H1 (cell line): ENCODE measurements around the gene MPND. TPM values are rescaled to one million over a fixed set of nuclear protein-coding genes. Genes with fewer than 3 reads are reported as not detected.
A peak's percentile ranks its signal among the peaks of the same experiment; 100 is the strongest.

Experiments
- CTCF ChIA-PET: fragments of 300-600 bp; sonication (Branson Sonifier 250); formaldehyde crosslinking; loops from one replicate; lab custom pipeline; 2021; ENCODE audit not compliant: partially characterized antibody; lab: Charles Lee
- POLR2A ChIA-PET: fragments of 300-600 bp; sonication (Branson Sonifier 250); formaldehyde crosslinking; loops from one replicate; lab custom pipeline; 2021; ENCODE audit warnings: inconsistent platforms; ENCODE audit not compliant: partially characterized antibody; lab: Charles Lee
- DNase-seq, 2 experiments: peaks; one replicate each; pipeline versions ENCODE4 v3.0.0 to v3.0.0-alpha.2; 2010 to 2022; ENCODE audit warnings: low spot score in 2 of 2, low read depth in 1 of 2, mixed read lengths in 1 of 2
- FAIRE-seq: peaks from 2 replicates; lab custom pipeline; 2011; peaks lifted over from hg19 to GRCh38; lab: Jason Lieb, UNC
- H2AFZ ChIP-seq: 2 replicates; pipeline ENCODE4 v1.8.1; 2012; ENCODE audit warnings: low read length, inconsistent platforms
- H2AK5ac ChIP-seq: 2 replicates; pipeline ENCODE4 v1.6.1; 2013; ENCODE audit warnings: low read depth, low read length
- H2BK120ac ChIP-seq: replicated peaks from 2 replicates; pipeline ENCODE3; 2013; ENCODE audit warnings: low read depth, low read length, inconsistent platforms
- H2BK12ac ChIP-seq: 2 replicates; pipeline ENCODE4 v1.6.1; 2013; ENCODE audit warnings: low read depth, low read length
- H2BK15ac ChIP-seq: 2 replicates; pipeline ENCODE4 v1.6.1; 2013; ENCODE audit warnings: low read length
- H2BK20ac ChIP-seq: 2 replicates; pipeline ENCODE4 v1.6.1; 2013; ENCODE audit warnings: low read length
- H2BK5ac ChIP-seq: 2 replicates; pipeline ENCODE4 v1.6.1; 2013; ENCODE audit warnings: low read depth, low read length
- H3K14ac ChIP-seq: 2 replicates; pipeline ENCODE4 v1.6.1; 2013; ENCODE audit warnings: inconsistent platforms; ENCODE audit not compliant: insufficient read length
- H3K18ac ChIP-seq: 2 replicates; pipeline ENCODE4 v1.6.1; 2013; ENCODE audit warnings: low read length; ENCODE audit errors: extremely low read depth
- H3K23ac ChIP-seq: 2 replicates; pipeline ENCODE4 v1.6.1; 2013; ENCODE audit warnings: inconsistent platforms; ENCODE audit not compliant: insufficient read length
- H3K23me2 ChIP-seq: 2 replicates; pipeline ENCODE4 v1.6.1; 2013; ENCODE audit warnings: low read depth, low read length
- H3K27ac ChIP-seq: 2 replicates; pipeline ENCODE4 v1.6.1; 2011; ENCODE audit warnings: low read depth, low read length, inconsistent platforms
- H3K27me3 ChIP-seq, 4 experiments: replicated peaks in 1 of 4; 1 replicate in 1 of 4; 2 replicates in 3 of 4; pipeline versions ENCODE4 v1.6.1 to v1.8.1; 2011 to 2013; ENCODE audit warnings: low read length in 3 of 4, mild to moderate bottlenecking in 3 of 4, inconsistent platforms in 2 of 4, mixed read lengths in 2 of 4, moderate library complexity in 1 of 4; ENCODE audit not compliant: control insufficient read depth in 3 of 4, insufficient read depth in 3 of 4; ENCODE audit errors: extremely low read depth in 1 of 4
- H3K36me3 ChIP-seq, 4 experiments: 2 replicates each; pipeline versions ENCODE4 v1.6.1 to v1.8.1; 2011 to 2013; ENCODE audit warnings: mild to moderate bottlenecking in 4 of 4, low read length in 3 of 4, moderate library complexity in 2 of 4, control low read depth in 1 of 4, inconsistent platforms in 1 of 4; ENCODE audit not compliant: insufficient read depth in 4 of 4, control insufficient read depth in 2 of 4
- H3K4ac ChIP-seq: replicated peaks from 2 replicates; pipeline ENCODE3; 2013; ENCODE audit warnings: low read length, low read depth, mixed read lengths, inconsistent platforms; ENCODE audit not compliant: insufficient read length
- H3K4me1 ChIP-seq, 4 experiments: replicated peaks in 1 of 4; 1 replicate in 1 of 4; 2 replicates in 3 of 4; pipeline versions ENCODE4 v1.6.1 to v1.8.1; 2011 to 2013; ENCODE audit warnings: low read length in 3 of 4, inconsistent platforms in 2 of 4, mixed read lengths in 1 of 4; ENCODE audit not compliant: insufficient read depth in 4 of 4, control insufficient read depth in 3 of 4
- H3K4me2 ChIP-seq, 2 experiments: 2 replicates each; pipeline versions ENCODE4 v1.6.1 to v1.8.1; 2011 to 2013; ENCODE audit warnings: low read depth in 2 of 2, low read length in 2 of 2, control low read depth in 1 of 2, inconsistent platforms in 1 of 2, mild to moderate bottlenecking in 1 of 2; ENCODE audit not compliant: insufficient read depth in 1 of 2
- H3K4me3 ChIP-seq, 4 experiments: fragments of 200-600, 300-600 bp in 1 of 4; sonication (generic), shearing (Covaris generic), sonication (Bioruptor Twin) in 1 of 4; 2 replicates each; pipeline versions ENCODE4 v1.5.1 to v1.8.1; 2011 to 2016; ENCODE audit warnings: low read length in 4 of 4, low read depth in 3 of 4, control low read depth in 2 of 4, inconsistent platforms in 2 of 4, mild to moderate bottlenecking in 2 of 4, mixed read lengths in 1 of 4, moderate library complexity in 1 of 4; ENCODE audit not compliant: insufficient read depth in 2 of 4; ENCODE audit errors: extremely low read depth in 1 of 4
- H3K56ac ChIP-seq: replicated peaks from 2 replicates; pipeline ENCODE3; 2013; ENCODE audit warnings: low read depth, mild to moderate bottlenecking, mixed read lengths, low read length, inconsistent platforms; ENCODE audit not compliant: insufficient read length
- H3K79me1 ChIP-seq: 2 replicates; pipeline ENCODE4 v1.6.1; 2013; ENCODE audit warnings: low read depth, low read length, control low read depth
- H3K79me2 ChIP-seq, 2 experiments: 2 replicates each; pipeline versions ENCODE4 v1.6.1 to v1.8.1; 2012 to 2013; ENCODE audit warnings: low read length in 2 of 2, mild to moderate bottlenecking in 2 of 2, inconsistent platforms in 1 of 2; ENCODE audit not compliant: insufficient read depth in 2 of 2, control insufficient read depth in 1 of 2
- H3K9ac ChIP-seq, 4 experiments: replicated peaks in 1 of 4; 1 replicate in 1 of 4; 2 replicates in 3 of 4; pipeline versions ENCODE4 v1.6.1 to v1.8.1; 2011 to 2013; ENCODE audit warnings: low read depth in 3 of 4, low read length in 3 of 4, control low read depth in 2 of 4, mild to moderate bottlenecking in 2 of 4, moderate library complexity in 2 of 4, inconsistent platforms in 1 of 4; ENCODE audit errors: extremely low read depth in 1 of 4
- H3K9me3 ChIP-seq, 2 experiments: 2 replicates each; pipeline versions ENCODE4 v1.6.1 to v1.8.1; 2012 to 2013; ENCODE audit warnings: mild to moderate bottlenecking in 2 of 2, moderate library complexity in 2 of 2, control low read depth in 1 of 2, inconsistent platforms in 1 of 2, low read depth in 1 of 2, low read length in 1 of 2, mixed read lengths in 1 of 2; ENCODE audit not compliant: insufficient read depth in 2 of 2
- H4K20me1 ChIP-seq, 2 experiments: replicated peaks in 1 of 2; 2 replicates each; pipeline versions ENCODE3 to v1.8.1; 2011 to 2013; ENCODE audit warnings: inconsistent platforms in 2 of 2, low read length in 2 of 2, mild to moderate bottlenecking in 1 of 2; ENCODE audit not compliant: insufficient read depth in 2 of 2, control insufficient read depth in 1 of 2
- H4K5ac ChIP-seq: 2 replicates; pipeline ENCODE4 v1.6.1; 2013; ENCODE audit warnings: low read length, low read depth, mixed read lengths, inconsistent platforms; ENCODE audit not compliant: insufficient read length
- H4K8ac ChIP-seq: 2 replicates; pipeline ENCODE4 v1.8.0; 2013; ENCODE audit warnings: mild to moderate bottlenecking, moderate library complexity, low read length, inconsistent platforms; ENCODE audit not compliant: insufficient read depth; ENCODE audit errors: extremely low read depth
- H4K91ac ChIP-seq: replicated peaks from 2 replicates; pipeline ENCODE3; 2013; ENCODE audit warnings: low read length, mixed read lengths, inconsistent platforms; ENCODE audit not compliant: insufficient read length
- BACH1 ChIP-seq: IDR thresholded peaks from 2 replicates; pipeline ENCODE4 v1.6.1; 2012; ENCODE audit warnings: low read length, improper control_type of control experiment
- BRCA1 ChIP-seq: IDR thresholded peaks from 2 replicates; pipeline ENCODE4 v1.6.1; 2012; ENCODE audit warnings: low read depth, low read length, improper control_type of control experiment
- CEBPB ChIP-seq: IDR thresholded peaks from 2 replicates; pipeline ENCODE4 v1.6.1; 2012; ENCODE audit warnings: low read depth, low read length
- EZH2 ChIP-seq: fragments of 200-600 bp; sonication (generic); IDR thresholded peaks from 2 replicates; pipeline ENCODE4 v1.7.1; 2012; ENCODE audit warnings: low read depth, mild to moderate bottlenecking, moderate library complexity, low read length, inconsistent platforms; ENCODE audit not compliant: severe bottlenecking
- GTF2F1 ChIP-seq: IDR thresholded peaks from 2 replicates; pipeline ENCODE4 v1.6.1; 2012; ENCODE audit warnings: low read depth, low read length, improper control_type of control experiment, borderline replicate concordance
- NANOG ChIP-seq: IDR thresholded peaks from 2 replicates; pipeline ENCODE4 v1.6.1; 2011; ENCODE audit warnings: low read length, low read depth, mild to moderate bottlenecking, inconsistent platforms; ENCODE audit not compliant: insufficient read depth, poor library complexity, severe bottlenecking
- POLR2A ChIP-seq, 2 experiments: IDR thresholded peaks; 1 replicate in 1 of 2; 2 replicates in 1 of 2; pipeline ENCODE4 v1.6.1; 2011; ENCODE audit warnings: low read depth in 2 of 2, low read length in 2 of 2, mild to moderate bottlenecking in 2 of 2; ENCODE audit errors: control extremely low read depth in 1 of 2
- POLR2AphosphoS5 ChIP-seq: IDR thresholded peaks from 2 replicates; pipeline ENCODE4 v1.6.1; 2011; ENCODE audit warnings: low read depth, low read length
- USF2 ChIP-seq: IDR thresholded peaks from 2 replicates; pipeline ENCODE4 v1.6.1; 2011; ENCODE audit warnings: low read length, improper control_type of control experiment
- WGBS, 2 experiments: shearing (Covaris generic) in 1 of 2; methylation state at CpG; one replicate each; pipeline versions ENCODE4 v1.1.6 to v1.1.7; 2013 to 2015; ENCODE audit warnings: low lambda C conversion rate in 2 of 2, mixed read lengths in 2 of 2, inconsistent platforms in 1 of 2, low coverage in 1 of 2, missing lambda C conversion rate in 1 of 2; ENCODE audit not compliant: insufficient replicate concordance in 2 of 2, insufficient coverage in 1 of 2, insufficient read length in 1 of 2; ENCODE audit errors: extremely low coverage in 1 of 2, missing lambda C conversion rate in 1 of 2; 5-methylcytosine and 5-hydroxymethylcytosine counted together
- polyA plus RNA-seq, 7 experiments: library from polyadenylated mRNA; depleted of rRNA in 3 of 7; stranded (reverse) in 5 of 7; unstranded in 2 of 7; fragments of >200 nt in 5 of 7; fragments of 200-250 nt in 2 of 7; gene quantifications; 1 replicate in 5 of 7; 2 replicates in 1 of 7; 4 replicates in 1 of 7; pipeline versions ENCODE4 v1.2.1 to v1.2.3, GENCODE V29; 2011 to 2013; ENCODE audit warnings: missing spikeins in 2 of 7, mixed read lengths in 2 of 7
- total RNA-seq: library from RNA; stranded (reverse); fragmentation: NEBNext Ultra II Directional; extraction: Animal tissue kit (Norgen Biotek cat#: 25700); gene quantifications from 2 replicates; pipeline ENCODE4 v1.2.1, GENCODE V29; 2021
- TF ChIP-seq, protein P1 (sequence below): IDR thresholded peaks from 2 replicates; pipeline ENCODE4 v1.6.1; 2012; ENCODE audit warnings: inconsistent platforms

MPND gene
- total and polyA plus RNA-seq, 2 of the 8 experiments (the other 6 are each of a cell fraction or from before 2014, with no cell fraction given) = 22.9 to 27.7 TPM

DNA sequence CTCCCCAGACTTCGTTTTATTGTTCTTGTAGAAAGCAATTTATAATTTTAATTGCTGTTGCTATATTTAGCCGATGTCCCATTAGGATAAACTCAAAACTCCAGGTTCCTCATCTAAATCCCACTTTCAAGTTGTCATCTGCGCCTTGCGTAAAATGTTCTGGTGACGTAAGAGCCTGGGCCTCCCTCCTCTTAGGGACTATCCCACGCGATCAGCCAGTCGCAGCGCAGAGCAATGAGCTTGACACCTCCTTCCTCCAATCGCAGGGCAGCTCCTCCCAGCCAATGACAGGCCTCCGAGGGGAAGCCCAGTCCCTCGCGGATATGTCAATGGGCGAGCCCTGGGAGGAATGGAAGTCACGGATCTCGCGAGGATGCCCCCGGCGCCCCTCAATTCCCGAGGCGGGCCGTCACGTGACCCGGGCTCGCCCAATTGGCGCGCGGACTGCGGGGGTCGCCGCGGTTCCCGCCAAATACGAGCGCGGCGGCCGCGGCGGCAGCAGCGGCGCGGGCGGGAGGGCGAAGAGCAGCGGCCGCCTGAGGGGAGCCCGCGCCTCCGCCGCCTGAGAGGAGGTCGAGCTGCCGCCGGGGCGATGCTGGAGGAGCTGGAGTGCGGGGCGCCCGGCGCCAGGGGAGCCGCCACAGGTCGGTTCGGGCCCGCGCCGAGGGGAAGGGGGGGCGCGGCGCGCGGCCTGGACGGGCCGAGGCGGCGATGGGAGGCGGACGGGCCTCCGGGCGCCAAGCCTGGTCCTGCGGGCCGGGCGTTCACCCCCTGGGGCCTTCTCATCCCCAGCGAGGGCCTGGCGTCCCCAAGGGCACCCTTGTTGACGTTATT, 59.0 kb downstream of the MPND start, which contains the start of gene CHAF1A:
CHAF1A (plus strand) TSS at position 470 of the 834 bp plus-strand sequence; CDS start at position 593, 123 bp downstream.
- Histone ChIP-seq H3K23ac (no peak within 1 kb of the TSS), H3K9ac (peak within 1 kb of the TSS; percentile 98 to 100 (median 99)), H2BK20ac (no peak within 1 kb of the TSS), H2BK15ac (no peak within 1 kb of the TSS), H3K4me2 (peak within 1 kb of the TSS; percentile 99 to 100), H3K4me3 (peak within 1 kb of the TSS; percentile 67 to 98 (median 96)), H2AFZ (no peak within 1 kb of the TSS), H3K4ac (peak within 1 kb of the TSS; percentile 47), H2BK12ac (peak within 1 kb of the TSS; percentile 87), H2BK120ac (no peak within 1 kb of the TSS), H4K91ac (peak within 1 kb of the TSS; percentile 14), H3K4me1 (peaks cover 2 to 13% (median 4%) of the 10 kb centered on the region in 4 experiments; a peak in 5 of 7 replicates), H4K5ac (peak within 1 kb of the TSS; percentile 57), H2AK5ac (peak within 1 kb of the TSS; percentile 99), H3K27ac (peak within 1 kb of the TSS; percentile 94), H3K14ac (peak within 1 kb of the TSS; percentile 37), H3K18ac (peak within 1 kb of the TSS; percentile 95), H3K79me2 (peaks cover 40 to 73% of the 10 kb centered on the region in 2 experiments), H3K23me2 (peaks cover 12% of the 10 kb centered on the region), H3K9me3 (no peaks in the 10 kb centered on the region), H2BK5ac (peak within 1 kb of the TSS; percentile 93), H3K79me1 (peaks cover 16% of the 10 kb centered on the region), H4K20me1 (peaks cover 20 to 22% of the 10 kb centered on the region in 2 experiments), H3K36me3 (peaks cover 0 to 13% (median 3%) of the 10 kb centered on the region in 4 experiments; a peak in 3 of 8 replicates), H3K56ac (peak within 1 kb of the TSS; percentile 34), H3K27me3 (no peaks in the 10 kb centered on the region), H4K8ac (peak within 1 kb of the TSS; percentile 82; the same call in 1 of the 2 replicates)
- POLR2A ChIA-PET = interaction anchor here (0.6 to 49.6 kb wide), 15 partner anchors 9 to 350 kb away, joined by 3 to 1590 read pairs (median 5); partner anchors contain the start of genes MPND, UBXN6 and YJU2
- 1% methylated on average over 51 of the region's 84 CpGs; no CpG with 5 or more reads in 1 of the 2 experiments for WGBS, 2 experiments
- FAIRE-seq (peak; percentile 97), DNase-seq (peak; percentile 99)
- CTCF ChIA-PET = interaction anchor here (0.6 to 3.3 kb wide), 10 partner anchors 11 to 169 kb away, joined by 3 to 38 read pairs (median 4); no protein-coding TSS in a partner anchor
- peak; percentile 97 for TF ChIP-seq USF2
- TF ChIP-seq POLR2AphosphoS5 = no peak
- TF ChIP-seq BACH1 = no peak; the same call in 1 of the 2 replicates
- TF ChIP-seq, protein P1, sequence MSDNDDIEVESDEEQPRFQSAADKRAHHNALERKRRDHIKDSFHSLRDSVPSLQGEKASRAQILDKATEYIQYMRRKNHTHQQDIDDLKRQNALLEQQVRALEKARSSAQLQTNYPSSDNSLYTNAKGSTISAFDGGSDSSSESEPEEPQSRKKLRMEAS = 0 out of 2 replicates have a peak, but pooled peaks have one; percentile 40
- peak; percentile 85 for TF ChIP-seq CEBPB
- TF ChIP-seq EZH2 = no peak
- TF ChIP-seq BRCA1 = peak; percentile 98
- TF ChIP-seq NANOG = no peak
- TF ChIP-seq POLR2A (IDR thresholded peaks at IDR 0.05; ENCODE audit: control extremely low read depth in 1 of 2, low read depth in 2 of 2, low read length in 2 of 2) = peak; percentile 76 to 83
- peak; percentile 78; the same call in 1 of the 2 replicates for TF ChIP-seq GTF2F1
